HL-60 (cell line): ENCODE results near the gene BANF2.

Experiments
- DNase-seq, 2 experiments: peaks; one replicate each; pipeline ENCODE4 v3.0.0-alpha.2; 2010 to 2020; ENCODE audit warnings: low read depth in 1 of 2, low spot score in 1 of 2
- H3K27ac ChIP-seq: fragments of 250-450 bp; sonication (Bioruptor Pico); replicated peaks from 2 replicates; pipeline ENCODE4 v1.5.1; 2020; ENCODE audit warnings: mild to moderate bottlenecking, moderate library complexity
- H3K27me3 ChIP-seq: fragments of 250-450 bp; sonication (Bioruptor Pico); 2 replicates; pipeline ENCODE4 v1.5.1; 2021; ENCODE audit warnings: mild to moderate bottlenecking, moderate library complexity; ENCODE audit not compliant: insufficient read depth, poor library complexity, severe bottlenecking
- H3K4me3 ChIP-seq: replicated peaks from 2 replicates; pipeline ENCODE4 v1.5.1; 2011; ENCODE audit warnings: mild to moderate bottlenecking, control low read depth, low read length; ENCODE audit not compliant: insufficient read depth
- GABPA ChIP-seq: IDR thresholded peaks from 2 replicates; pipeline ENCODE4 v1.6.1; 2012; ENCODE audit warnings: low read depth
- POLR2AphosphoS5 ChIP-seq: IDR thresholded peaks from 2 replicates; pipeline ENCODE4 v1.6.1; 2012; ENCODE audit warnings: low read depth
- SPI1 ChIP-seq: IDR thresholded peaks from 2 replicates; pipeline ENCODE4 v1.6.1; 2012; ENCODE audit warnings: low read depth, mild to moderate bottlenecking, borderline replicate concordance
- TF ChIP-seq, protein P1 (sequence below): IDR thresholded peaks from one replicate; pipeline ENCODE4 v1.5.1; 2011; ENCODE audit warnings: low read length, control low read depth, inconsistent platforms; ENCODE audit not compliant: insufficient read depth
- TF ChIP-seq, protein P2 (sequence below): IDR thresholded peaks from 2 replicates; pipeline ENCODE4 v1.6.1; 2012; ENCODE audit warnings: low read depth; ENCODE audit not compliant: insufficient replicate concordance

The BANF2 gene

DNA sequence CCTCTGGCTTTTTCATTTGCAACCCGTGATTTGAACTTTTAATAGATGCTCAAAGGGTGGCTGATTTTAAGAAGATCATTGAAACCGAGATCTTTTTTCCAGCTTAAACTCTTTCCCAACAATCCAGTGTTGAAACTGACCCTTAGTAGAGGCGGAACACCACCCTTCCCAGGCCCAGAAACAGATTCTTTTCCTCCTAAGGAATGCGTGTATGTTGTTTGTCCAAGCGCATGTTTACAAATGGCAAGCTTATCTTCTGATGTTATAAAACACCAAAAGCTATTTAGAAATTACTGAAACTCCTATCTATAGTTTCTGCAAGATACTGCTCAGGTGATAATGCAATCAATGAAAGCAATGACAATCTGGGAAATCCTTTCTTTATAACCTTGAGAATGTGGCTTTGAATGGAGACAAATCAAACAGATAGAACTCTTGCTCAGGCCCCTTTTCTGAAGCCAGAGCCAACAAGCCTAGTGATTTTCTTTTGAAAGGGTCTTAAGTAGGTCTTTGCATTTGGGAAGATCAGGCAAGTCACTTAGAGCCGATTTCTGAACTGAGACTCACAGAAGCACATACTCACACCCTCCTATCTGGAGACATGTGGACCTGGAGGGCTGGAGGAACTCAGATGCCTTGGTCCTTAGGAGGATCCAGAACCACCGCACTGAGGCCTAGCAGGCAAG lies 9.1 kb downstream of the BANF2 start:
- no peak for DNase-seq
- H3K27me3 ChIP-seq, result no peaks in the 10 kb centered on the region
- TF ChIP-seq POLR2AphosphoS5, result no peak
- H3K27ac ChIP-seq, result no peak overlapping the region
- H3K4me3 ChIP-seq, result no peak overlapping the region

DNA sequence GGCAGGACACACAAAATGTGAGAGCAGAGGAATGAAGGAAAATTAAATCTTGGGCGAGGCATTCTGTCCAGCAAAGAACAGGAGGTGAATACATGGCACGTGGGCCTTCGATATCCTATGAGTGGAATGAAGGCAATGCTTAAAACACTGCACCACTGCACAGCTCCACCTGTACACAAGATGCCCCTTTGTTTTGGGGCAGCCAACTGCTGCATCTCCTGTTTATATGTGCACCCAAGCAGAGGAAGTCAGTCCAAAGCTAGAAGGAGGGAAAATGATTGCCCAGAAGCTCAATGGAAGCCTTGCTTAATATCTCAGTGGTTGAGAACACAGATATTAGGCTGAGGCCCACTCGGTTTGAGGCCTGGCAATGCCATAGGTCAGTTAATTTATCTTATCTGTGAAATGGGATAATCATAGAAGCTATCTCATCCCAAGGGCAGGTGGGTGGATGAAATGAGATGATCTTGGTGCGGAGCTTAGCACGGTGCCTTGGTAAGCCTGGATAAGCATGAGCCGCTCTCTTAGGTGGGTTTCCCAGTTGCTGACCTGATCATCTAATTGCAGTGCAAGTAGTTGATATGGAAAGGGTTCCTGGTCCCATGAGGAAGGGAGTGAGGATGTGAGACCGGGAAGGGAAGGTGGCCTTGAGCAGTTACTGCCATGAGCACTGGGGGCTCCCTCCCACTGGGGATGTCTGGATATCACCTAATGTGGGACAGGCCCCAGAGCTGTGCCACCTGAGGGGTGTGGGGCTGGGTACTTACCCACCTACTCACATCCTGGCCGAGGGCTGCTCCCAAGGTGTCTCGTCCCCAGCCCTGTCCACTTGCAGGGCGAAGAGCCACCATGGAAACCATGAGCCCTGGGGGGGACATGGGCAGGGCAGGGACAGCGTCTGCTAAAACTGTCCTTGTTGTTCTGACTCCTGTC lies 9.9 kb downstream of the BANF2 start:
- H3K4me3 ChIP-seq, result no peak overlapping the region
- H3K27me3 ChIP-seq, result no peaks in the 10 kb centered on the region
- DNase-seq, result no peak
- TF ChIP-seq, protein P1, sequence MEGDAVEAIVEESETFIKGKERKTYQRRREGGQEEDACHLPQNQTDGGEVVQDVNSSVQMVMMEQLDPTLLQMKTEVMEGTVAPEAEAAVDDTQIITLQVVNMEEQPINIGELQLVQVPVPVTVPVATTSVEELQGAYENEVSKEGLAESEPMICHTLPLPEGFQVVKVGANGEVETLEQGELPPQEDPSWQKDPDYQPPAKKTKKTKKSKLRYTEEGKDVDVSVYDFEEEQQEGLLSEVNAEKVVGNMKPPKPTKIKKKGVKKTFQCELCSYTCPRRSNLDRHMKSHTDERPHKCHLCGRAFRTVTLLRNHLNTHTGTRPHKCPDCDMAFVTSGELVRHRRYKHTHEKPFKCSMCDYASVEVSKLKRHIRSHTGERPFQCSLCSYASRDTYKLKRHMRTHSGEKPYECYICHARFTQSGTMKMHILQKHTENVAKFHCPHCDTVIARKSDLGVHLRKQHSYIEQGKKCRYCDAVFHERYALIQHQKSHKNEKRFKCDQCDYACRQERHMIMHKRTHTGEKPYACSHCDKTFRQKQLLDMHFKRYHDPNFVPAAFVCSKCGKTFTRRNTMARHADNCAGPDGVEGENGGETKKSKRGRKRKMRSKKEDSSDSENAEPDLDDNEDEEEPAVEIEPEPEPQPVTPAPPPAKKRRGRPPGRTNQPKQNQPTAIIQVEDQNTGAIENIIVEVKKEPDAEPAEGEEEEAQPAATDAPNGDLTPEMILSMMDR, result no peak
- TF ChIP-seq POLR2AphosphoS5 (no peak), SPI1 (no peak), GABPA (no peak)
- TF ChIP-seq, protein P2, sequence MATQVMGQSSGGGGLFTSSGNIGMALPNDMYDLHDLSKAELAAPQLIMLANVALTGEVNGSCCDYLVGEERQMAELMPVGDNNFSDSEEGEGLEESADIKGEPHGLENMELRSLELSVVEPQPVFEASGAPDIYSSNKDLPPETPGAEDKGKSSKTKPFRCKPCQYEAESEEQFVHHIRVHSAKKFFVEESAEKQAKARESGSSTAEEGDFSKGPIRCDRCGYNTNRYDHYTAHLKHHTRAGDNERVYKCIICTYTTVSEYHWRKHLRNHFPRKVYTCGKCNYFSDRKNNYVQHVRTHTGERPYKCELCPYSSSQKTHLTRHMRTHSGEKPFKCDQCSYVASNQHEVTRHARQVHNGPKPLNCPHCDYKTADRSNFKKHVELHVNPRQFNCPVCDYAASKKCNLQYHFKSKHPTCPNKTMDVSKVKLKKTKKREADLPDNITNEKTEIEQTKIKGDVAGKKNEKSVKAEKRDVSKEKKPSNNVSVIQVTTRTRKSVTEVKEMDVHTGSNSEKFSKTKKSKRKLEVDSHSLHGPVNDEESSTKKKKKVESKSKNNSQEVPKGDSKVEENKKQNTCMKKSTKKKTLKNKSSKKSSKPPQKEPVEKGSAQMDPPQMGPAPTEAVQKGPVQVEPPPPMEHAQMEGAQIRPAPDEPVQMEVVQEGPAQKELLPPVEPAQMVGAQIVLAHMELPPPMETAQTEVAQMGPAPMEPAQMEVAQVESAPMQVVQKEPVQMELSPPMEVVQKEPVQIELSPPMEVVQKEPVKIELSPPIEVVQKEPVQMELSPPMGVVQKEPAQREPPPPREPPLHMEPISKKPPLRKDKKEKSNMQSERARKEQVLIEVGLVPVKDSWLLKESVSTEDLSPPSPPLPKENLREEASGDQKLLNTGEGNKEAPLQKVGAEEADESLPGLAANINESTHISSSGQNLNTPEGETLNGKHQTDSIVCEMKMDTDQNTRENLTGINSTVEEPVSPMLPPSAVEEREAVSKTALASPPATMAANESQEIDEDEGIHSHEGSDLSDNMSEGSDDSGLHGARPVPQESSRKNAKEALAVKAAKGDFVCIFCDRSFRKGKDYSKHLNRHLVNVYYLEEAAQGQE, result no peak
- no peak overlapping the region for H3K27ac ChIP-seq

DNA sequence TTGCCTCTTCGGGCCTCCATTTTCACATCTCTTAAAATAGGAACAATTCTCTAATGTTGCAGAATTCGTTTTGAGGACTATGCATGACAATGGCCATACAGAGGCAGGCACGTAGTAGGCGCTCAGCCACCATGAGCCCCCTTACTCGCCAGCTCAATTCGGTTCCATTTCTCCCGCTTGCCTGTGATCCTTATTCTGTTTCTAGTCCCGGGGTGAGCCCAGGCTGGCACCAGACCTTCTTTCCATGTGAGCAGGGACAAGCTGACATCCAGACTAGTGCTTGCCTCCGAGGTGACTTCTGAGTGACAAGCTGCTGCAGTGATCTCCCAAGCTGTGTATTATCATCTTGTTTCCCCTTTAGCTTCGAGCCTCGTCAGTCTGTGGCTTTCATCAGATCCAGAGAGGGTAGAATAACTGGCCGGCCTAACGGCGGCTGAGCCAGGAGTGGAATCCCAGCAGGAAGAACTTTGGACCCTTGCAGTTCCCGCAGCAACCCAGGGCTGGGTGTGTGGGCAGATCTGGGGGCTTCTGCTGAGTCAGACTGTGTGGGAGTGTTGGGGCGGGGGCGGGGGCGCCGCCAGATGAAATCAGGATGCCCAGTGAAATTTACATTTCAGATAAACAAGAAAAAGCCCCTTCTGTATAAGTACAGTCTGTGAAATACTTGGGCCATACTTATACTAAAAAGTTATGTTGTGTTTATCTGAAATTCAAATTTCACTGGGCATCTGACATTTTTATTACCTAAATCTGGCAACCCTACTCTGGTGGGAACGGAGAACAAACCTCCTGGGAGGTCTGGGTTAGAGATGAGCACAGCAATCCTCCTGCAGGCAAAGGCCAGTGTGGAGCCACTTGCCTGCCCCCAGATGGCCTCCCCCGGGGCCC lies 10.9 kb downstream of the BANF2 start:
- Histone ChIP-seq H3K27ac (no peak overlapping the region), H3K4me3 (no peak overlapping the region), H3K27me3 (no peaks in the 10 kb centered on the region)
- TF ChIP-seq SPI1 (no peak), POLR2AphosphoS5 (no peak)
- TF ChIP-seq, protein P1, result no peak
- TF ChIP-seq, protein P2, result no peak
- no peak for DNase-seq

DNA sequence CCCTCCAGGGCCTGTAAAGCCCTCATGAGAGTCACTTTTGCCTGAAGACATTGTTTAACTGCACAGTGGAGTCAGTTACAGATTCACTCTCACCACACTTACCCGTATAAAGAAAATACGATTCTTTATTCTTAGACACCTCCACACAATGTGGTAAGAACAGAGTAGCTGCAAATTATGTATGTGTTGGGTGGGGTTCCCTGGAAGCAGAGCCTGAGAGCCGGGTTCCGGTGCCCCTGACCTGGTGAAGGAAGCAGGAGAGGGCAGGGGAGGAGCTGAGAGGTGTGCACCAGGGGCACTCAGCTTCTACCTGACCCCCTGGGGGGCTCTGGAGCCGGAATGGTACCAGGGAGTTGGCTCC lies 11.5 kb downstream of the BANF2 start:
- Histone ChIP-seq H3K4me3 (no peak overlapping the region), H3K27me3 (no peaks in the 10 kb centered on the region), H3K27ac (no peak overlapping the region)
- no peak for DNase-seq
- no peak for TF ChIP-seq GABPA
- TF ChIP-seq, protein P2, result no peak
- TF ChIP-seq, protein P1, result no peak
- TF ChIP-seq SPI1, result no peak
- no peak for TF ChIP-seq POLR2AphosphoS5
